Subcutaneous adipose tissue (tissue), 4 donors: ENCODE results near the gene PTTG1. TPM values are rescaled to one million over a fixed set of nuclear protein-coding genes. Genes with fewer than 3 reads are reported as not detected.

Experiments used
- CTCF ChIP-seq: fragments of 450-650 bp; IDR thresholded peaks from one replicate; pipeline ENCODE4 v1.5.1; 2016; ENCODE audit warnings: low read depth, mild to moderate bottlenecking, control low read depth, antibody characterized with exemption, moderate library complexity
- total RNA-seq, 4 donors: library from RNA; depleted of rRNA; stranded (reverse); fragments of >200 nt; gene quantifications; one replicate each; pipeline ENCODE4 v1.1.0, GENCODE V29; 2016

PTTG1 gene
- total RNA-seq, 4 donors from 2014 or later = 1.3 to 15.0 (median 6.8) TPM

GRCh38 chr5:160437271-160437670, 15.6 kb downstream of the PTTG1 start:
- no peak for TF ChIP-seq CTCF

- no peak for TF ChIP-seq CTCF
Measured at GRCh38 chr5:160438316-160439204, 16.9 kb downstream of the PTTG1 start.

DNA sequence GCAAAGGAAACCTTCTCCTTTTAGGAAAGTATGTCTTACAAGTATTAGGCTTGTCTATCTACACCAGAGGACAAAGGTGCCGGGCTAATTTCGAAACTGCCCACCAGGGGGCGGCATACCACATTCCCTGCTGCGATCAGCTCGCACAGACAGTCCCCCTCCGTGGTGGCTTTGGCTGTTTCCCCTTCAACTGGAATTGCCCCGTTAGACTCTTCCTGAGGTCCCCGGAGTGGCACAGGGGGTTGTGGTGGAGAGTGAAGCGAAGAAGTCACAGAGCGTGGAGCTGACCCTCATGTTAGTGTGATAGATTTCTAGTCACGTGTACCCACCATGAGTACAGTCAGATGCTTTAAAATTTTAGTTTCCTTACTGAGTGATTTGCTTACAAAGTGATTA, 17.5 kb downstream of the PTTG1 start:
- no peak for TF ChIP-seq CTCF

- no peak for TF ChIP-seq CTCF
Measured at GRCh38 chr5:160441311-160441781, 19.7 kb downstream of the PTTG1 start.

DNA sequence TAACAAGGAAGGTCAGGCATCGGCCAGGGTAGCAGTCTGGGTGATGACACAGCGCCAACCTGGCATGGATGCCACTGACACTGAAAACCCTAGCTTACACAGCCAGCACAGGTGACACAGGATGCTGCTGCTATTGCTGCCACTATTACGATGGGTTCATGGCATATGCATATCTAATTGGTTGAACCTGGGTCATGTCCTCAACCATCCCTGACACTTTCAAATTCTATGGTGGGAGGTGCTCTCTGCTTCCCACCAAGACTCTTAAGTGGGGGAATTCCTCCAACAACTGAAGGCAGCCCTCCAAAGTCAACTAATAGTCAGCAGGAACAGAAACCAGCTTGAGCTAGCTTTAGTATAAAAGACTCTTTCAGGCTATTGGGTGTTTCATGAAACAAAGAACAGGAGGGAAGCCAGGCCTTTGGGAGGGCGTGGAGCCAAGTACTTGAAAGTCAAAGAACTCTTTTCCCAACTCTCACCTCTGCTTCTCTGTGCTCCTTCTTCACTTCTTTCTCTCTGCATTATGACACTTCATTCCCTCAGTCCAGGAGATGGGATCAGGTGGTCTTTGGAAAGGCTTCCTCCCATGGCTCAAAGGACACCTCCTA, 21.3 kb downstream of the PTTG1 start:
- TF ChIP-seq CTCF = no peak

GRCh38 chr5:160444407-160444806, 22.8 kb downstream of the PTTG1 start:
- no peak for TF ChIP-seq CTCF

DNA sequence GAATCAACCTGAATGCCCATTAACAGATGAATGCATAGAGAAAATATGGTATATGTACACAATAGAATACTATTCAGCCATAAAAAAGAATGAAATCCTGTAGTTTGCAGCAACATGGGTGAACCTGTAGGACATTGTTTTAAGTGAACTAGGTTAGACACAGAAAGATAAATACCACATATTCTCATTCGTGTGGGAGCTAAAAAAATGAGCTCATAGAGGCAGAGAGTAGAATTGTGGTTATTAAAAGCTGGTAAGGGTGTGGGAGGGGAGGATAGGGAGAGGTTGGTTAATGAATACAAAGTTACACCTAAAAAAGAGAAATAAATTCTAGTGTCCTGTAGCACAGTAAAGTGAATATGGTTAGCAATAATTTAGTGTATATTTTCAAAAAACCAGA, 23.5 kb downstream of the PTTG1 start:
- no peak for TF ChIP-seq CTCF
